Chondrocyte (in vitro differentiated cells): ENCODE results near the gene SMCP. TPM values are rescaled to one million over a fixed set of nuclear protein-coding genes. Genes with fewer than 3 reads are reported as not detected.

ENCODE experiments used
- DNase-seq: peaks from one replicate; pipeline ENCODE4 v3.0.0; 2021; ENCODE audit warnings: mixed read lengths, low spot score
- H3K27ac Mint-ChIP-seq: one replicate; pipeline ENCODE4 v1.8.0; 2021; ENCODE audit warnings: mild to moderate bottlenecking, moderate library complexity, mixed read lengths; ENCODE audit not compliant: unreplicated experiment
- H3K27me3 Mint-ChIP-seq: 2 replicates; pipeline ENCODE4 v1.8.0; 2021; ENCODE audit warnings: low read depth, mixed read lengths
- H3K36me3 Mint-ChIP-seq: 2 replicates; pipeline ENCODE4 v1.8.0; 2021; ENCODE audit warnings: low read depth, mixed read lengths
- H3K4me1 Mint-ChIP-seq: 2 replicates; pipeline ENCODE4 v1.8.0; 2021; ENCODE audit warnings: low read depth, mild to moderate bottlenecking, mixed read lengths
- H3K4me3 Mint-ChIP-seq: one replicate; pipeline ENCODE4 v1.8.0; 2021; ENCODE audit warnings: mild to moderate bottlenecking, moderate library complexity, mixed read lengths; ENCODE audit not compliant: unreplicated experiment
- H3K9me3 Mint-ChIP-seq: 2 replicates; pipeline ENCODE4 v1.8.0; 2021; ENCODE audit warnings: low read depth, mixed read lengths
- total RNA-seq: library from RNA; stranded (reverse); gene quantifications from 3 replicates; pipeline ENCODE4 v1.2.1, GENCODE V29; 2021
- TF ChIP-seq, protein P1 (sequence below): fragments of 200-600 bp; sonication (generic); IDR thresholded peaks from 2 replicates; pipeline ENCODE4 v1.5.0; 2021; ENCODE audit warnings: antibody characterized with exemption, mild to moderate bottlenecking, moderate library complexity

Gene SMCP
- total RNA-seq, 1 donor from 2014 or later, result not detected

DNA sequence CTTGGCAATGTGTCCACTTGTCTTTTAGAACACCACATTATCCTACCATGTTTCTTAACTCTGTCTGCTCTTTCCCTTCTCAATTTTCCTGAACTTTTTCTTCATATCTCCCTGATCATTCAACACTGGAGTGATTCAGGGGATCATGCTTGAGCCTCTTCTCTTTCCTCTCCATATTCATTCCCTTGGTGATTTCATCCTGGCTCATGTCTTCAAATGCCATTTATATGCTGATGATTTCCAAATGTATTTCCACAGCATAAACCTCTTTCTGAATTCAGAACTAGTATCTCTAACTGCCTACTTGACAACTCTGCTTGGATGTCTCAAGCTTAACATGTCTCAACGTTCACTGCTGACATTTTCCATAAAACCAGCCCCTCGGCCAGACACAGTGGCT lies 21.8 kb downstream of the SMCP start:
- Mint-ChIP-seq H3K4me3 (no peak overlapping the region), H3K4me1 (no peaks in the 10 kb centered on the region), H3K27ac (no peak overlapping the region), H3K27me3 (peaks cover 7% of the 10 kb centered on the region), H3K36me3 (no peaks in the 10 kb centered on the region), H3K9me3 (no peaks in the 10 kb centered on the region)
- no peak for DNase-seq
- TF ChIP-seq, protein P1, sequence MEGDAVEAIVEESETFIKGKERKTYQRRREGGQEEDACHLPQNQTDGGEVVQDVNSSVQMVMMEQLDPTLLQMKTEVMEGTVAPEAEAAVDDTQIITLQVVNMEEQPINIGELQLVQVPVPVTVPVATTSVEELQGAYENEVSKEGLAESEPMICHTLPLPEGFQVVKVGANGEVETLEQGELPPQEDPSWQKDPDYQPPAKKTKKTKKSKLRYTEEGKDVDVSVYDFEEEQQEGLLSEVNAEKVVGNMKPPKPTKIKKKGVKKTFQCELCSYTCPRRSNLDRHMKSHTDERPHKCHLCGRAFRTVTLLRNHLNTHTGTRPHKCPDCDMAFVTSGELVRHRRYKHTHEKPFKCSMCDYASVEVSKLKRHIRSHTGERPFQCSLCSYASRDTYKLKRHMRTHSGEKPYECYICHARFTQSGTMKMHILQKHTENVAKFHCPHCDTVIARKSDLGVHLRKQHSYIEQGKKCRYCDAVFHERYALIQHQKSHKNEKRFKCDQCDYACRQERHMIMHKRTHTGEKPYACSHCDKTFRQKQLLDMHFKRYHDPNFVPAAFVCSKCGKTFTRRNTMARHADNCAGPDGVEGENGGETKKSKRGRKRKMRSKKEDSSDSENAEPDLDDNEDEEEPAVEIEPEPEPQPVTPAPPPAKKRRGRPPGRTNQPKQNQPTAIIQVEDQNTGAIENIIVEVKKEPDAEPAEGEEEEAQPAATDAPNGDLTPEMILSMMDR, result no peak

DNA sequence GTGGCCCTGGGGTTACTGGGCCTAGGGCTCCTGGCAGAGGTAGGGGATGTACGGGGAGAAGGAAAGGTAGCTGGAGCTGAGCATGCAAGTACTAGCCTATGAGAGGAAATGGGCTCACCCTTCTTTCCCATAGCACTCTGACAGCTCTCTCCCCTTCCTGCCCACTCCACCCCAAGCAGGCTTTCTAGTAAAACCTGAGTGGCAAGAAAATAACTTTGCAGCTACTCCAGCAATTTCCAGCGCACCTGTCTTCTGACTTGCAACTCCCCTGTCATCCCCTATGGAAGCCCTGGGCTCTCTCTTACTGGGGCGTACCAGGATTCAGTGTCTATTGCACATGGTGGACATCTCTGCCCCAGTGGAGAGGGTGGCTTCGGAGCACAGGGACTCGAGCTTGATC lies 23.5 kb downstream of the SMCP start:
- TF ChIP-seq, protein P1, result no peak
- Mint-ChIP-seq H3K36me3 (no peaks in the 10 kb centered on the region), H3K27ac (no peak overlapping the region), H3K4me3 (no peak overlapping the region), H3K9me3 (no peaks in the 10 kb centered on the region), H3K4me1 (no peaks in the 10 kb centered on the region), H3K27me3 (peaks cover 7% of the 10 kb centered on the region)
- no peak for DNase-seq

DNA sequence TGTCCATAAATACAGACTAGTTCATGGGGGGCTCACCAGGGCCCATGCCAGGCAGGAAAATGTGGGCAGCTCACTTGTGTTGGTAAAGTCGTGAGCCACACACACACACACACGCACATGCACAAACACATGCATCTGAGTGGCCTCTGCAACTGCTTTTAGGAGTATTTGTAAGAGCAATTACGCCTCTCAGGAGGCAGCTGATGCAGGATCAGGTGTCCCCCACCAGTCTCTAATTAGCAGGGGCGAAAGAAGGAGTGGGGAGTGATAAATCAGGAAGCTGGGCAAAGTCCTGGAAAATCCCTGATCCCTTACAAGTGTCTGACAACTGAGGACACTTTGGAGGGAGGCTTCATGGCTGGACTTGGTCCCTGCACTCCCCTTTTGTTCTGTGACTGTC lies 24.5 kb downstream of the SMCP start:
- H3K36me3 Mint-ChIP-seq, result no peaks in the 10 kb centered on the region
- H3K4me1 Mint-ChIP-seq, result no peaks in the 10 kb centered on the region
- H3K27me3 Mint-ChIP-seq, result no peaks in the 10 kb centered on the region
- H3K9me3 Mint-ChIP-seq, result no peaks in the 10 kb centered on the region
- H3K27ac Mint-ChIP-seq, result no peak overlapping the region
- H3K4me3 Mint-ChIP-seq, result no peak overlapping the region
- no peak for DNase-seq
- TF ChIP-seq, protein P1, result no peak

DNA sequence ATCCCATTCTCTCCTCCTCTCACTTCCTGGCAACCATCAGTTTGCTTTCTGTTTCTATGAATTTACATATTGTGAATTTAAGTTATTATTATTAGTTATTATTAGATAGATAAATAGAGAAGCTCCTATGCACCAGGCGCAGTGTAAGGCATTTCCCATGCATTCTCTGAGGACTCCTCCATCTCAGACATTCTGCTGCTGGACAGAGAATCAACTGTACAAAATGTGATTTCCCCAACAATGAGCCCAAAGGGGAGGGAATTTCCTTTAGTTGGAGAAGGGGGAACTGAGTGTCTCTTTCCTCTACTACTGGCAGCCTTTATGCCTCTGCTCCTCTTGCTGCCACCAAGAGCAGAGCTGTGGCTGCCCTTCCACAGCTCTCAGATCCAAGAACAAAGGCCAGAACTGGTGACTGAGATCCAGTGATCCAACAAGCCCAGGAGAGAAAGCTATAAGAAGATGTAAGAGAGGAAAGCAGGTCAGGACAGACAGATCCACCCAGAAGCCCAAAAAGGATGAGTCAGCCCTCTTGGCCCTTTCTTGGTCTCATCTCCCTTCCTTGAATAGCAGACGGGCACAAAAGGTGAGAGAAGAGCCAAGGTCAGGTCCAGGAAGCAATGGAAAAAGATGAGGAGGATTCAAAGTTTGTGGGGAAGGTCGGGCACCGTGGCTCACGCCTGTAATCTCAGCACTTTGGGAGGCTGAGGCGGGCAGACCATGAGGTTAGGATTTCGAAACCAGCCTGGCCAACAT lies 26.7 kb downstream of the SMCP start:
- Mint-ChIP-seq H3K27me3 (no peaks in the 10 kb centered on the region), H3K9me3 (no peaks in the 10 kb centered on the region), H3K27ac (no peak overlapping the region)

DNA sequence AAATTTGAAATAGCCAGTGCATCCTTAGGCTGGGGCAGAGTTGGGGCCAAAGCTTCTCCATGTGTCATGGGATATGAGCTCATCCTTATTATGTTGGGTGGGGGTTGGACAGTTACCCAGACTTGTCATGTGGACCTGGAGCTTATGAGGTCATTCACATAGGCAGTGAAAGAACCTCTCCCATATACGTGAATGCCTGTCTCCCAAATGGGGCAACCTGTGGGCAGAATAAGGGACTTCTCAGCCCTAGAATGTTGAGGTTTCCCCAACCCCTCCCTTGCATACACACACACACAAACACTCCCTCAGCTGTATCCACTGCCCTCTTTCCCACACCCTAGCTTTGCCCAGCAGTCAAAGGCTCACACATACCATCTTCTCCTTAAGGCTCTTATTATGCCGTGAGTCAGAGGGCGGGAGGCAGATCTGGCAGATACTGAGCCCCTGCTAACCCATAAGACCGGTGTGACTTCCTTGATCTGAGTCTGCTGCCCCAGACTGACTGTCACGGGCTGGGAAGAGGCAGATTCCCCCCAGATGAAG lies 28.0 kb downstream of the SMCP start:
- Mint-ChIP-seq H3K9me3 (no peaks in the 10 kb centered on the region), H3K36me3 (no peaks in the 10 kb centered on the region), H3K27me3 (no peaks in the 10 kb centered on the region), H3K4me1 (no peaks in the 10 kb centered on the region), H3K4me3 (no peak overlapping the region), H3K27ac (no peak overlapping the region)
- TF ChIP-seq, protein P1, result no peak
- DNase-seq, result no peak

More for the DNA sequence above, 26.7 kb downstream of the SMCP start:
- Mint-ChIP-seq H3K4me1 (no peaks in the 10 kb centered on the region), H3K4me3 (no peak overlapping the region), H3K36me3 (no peaks in the 10 kb centered on the region)
- TF ChIP-seq, protein P1, result no peak
- DNase-seq, result no peak
